Thyroid gland (tissue), 4 donors: ENCODE data around the gene TANGO2.

ENCODE experiments used
- CTCF ChIP-seq, 6 experiments: fragments of 200-600 bp in 3 of 6; fragments of 450-650 bp in 3 of 6; sonication (generic) in 3 of 6; IDR thresholded peaks; one replicate each; pipeline ENCODE4 v1.5.1; 2016 to 2019; ENCODE audit warnings: antibody characterized with exemption in 6 of 6, mild to moderate bottlenecking in 2 of 6, inconsistent platforms in 1 of 6, moderate library complexity in 1 of 6
- POLR2A ChIP-seq, 2 donors: fragments of 450-650 bp; IDR thresholded peaks; one replicate each; pipeline ENCODE4 v1.6.1; 2017; ENCODE audit warnings: antibody characterized with exemption in 2 of 2, mild to moderate bottlenecking in 2 of 2, moderate library complexity in 1 of 2

GRCh38 chr22:19998232-19998951, 22.5 kb upstream of the TANGO2 start:
- TF ChIP-seq CTCF (IDR thresholded peaks at IDR 0.05) (no peak), POLR2A (IDR thresholded peaks at IDR 0.05) (no peak)
